HepG2 (cell line): ENCODE data around the gene SOX4. TPM values are rescaled to one million over a fixed set of nuclear protein-coding genes. Genes with fewer than 3 reads are reported as not detected.
"Not testable (repeated sequence)": the region's sequence is repeated elsewhere in the genome, so short reads cannot be mapped to it uniquely, and the experiment has no call there.

ENCODE experiments used
- ATAC-seq: fragments of 200-7000 bp; cut with Tn5 transposase; 3 replicates; pipeline ENCODE4 v1.9.1; 2020; ENCODE audit warnings: mild to moderate bottlenecking, moderate library complexity
- BruUV-seq: library from RNA; stranded (reverse); fragments of 400-500 nt; replicated peaks from 2 replicates; lab custom pipeline; 2021; lab: Mats Ljungman, UMichigan
- CTCF ChIA-PET: fragments of 300-600 bp; formaldehyde crosslinking; extraction: SDS; loops from one replicate; lab custom pipeline; 2021; ENCODE audit warnings: low total read pairs, inconsistent platforms, low intra/inter-chr PET ratio; lab: Yijun Ruan, JAX
- POLR2A ChIA-PET: fragments of 350-600 bp; sonication (Branson Sonifier 250); formaldehyde crosslinking; loops from one replicate; lab custom pipeline; 2020; ENCODE audit warnings: antibody characterized with exemption, inconsistent platforms; lab: Yijun Ruan, JAX
- DNase-seq: peaks from one replicate; pipeline ENCODE4 v3.0.0-alpha.2; 2015; ENCODE audit warnings: low spot score
- FAIRE-seq: peaks from 3 replicates; lab custom pipeline; 2011; peaks lifted over from hg19 to GRCh38; lab: Jason Lieb, UNC
- H2AFZ ChIP-seq: one replicate; pipeline ENCODE4 v1.6.1; 2011; ENCODE audit warnings: low read length, inconsistent platforms
- H3K27ac ChIP-seq: fragments of 300-600 bp; 3 replicates; pipeline ENCODE4 v1.8.0; 2011; ENCODE audit warnings: mixed run types, mild to moderate bottlenecking, mixed read lengths, low read length, inconsistent platforms; ENCODE audit not compliant: insufficient read depth; ENCODE audit errors: extremely low read length
- H3K27me3 ChIP-seq, 2 experiments: fragments of 200-600 bp in 1 of 2; 2 replicates in 1 of 2; 3 replicates in 1 of 2; pipeline versions ENCODE4 v1.6.0 to v1.8.0; 2011; ENCODE audit warnings: low read length in 2 of 2, mild to moderate bottlenecking in 2 of 2, moderate library complexity in 2 of 2, inconsistent platforms in 1 of 2; ENCODE audit not compliant: insufficient read depth in 2 of 2, control insufficient read depth in 1 of 2
- H3K36me3 ChIP-seq, 2 experiments: fragments of 200-600 bp in 1 of 2; replicated peaks in 1 of 2; 2 replicates in 1 of 2; 3 replicates in 1 of 2; pipeline versions ENCODE4 v1.5.1 to v1.8.0; 2011; ENCODE audit warnings: low read length in 2 of 2, inconsistent platforms in 1 of 2; ENCODE audit not compliant: insufficient read depth in 2 of 2, control insufficient read depth in 1 of 2
- H3K4me1 ChIP-seq: 2 replicates; pipeline ENCODE4 v1.5.1; 2012; ENCODE audit warnings: low read length, inconsistent platforms; ENCODE audit not compliant: insufficient read depth
- H3K4me2 ChIP-seq: 2 replicates; pipeline ENCODE4 v1.6.0; 2011; ENCODE audit warnings: low read depth, low read length, inconsistent platforms
- H3K4me3 ChIP-seq, 3 experiments: fragments of 200-600 bp in 1 of 3; sonication (generic), shearing (Covaris generic) in 1 of 3; replicated peaks in 1 of 3; 2 replicates each; pipeline ENCODE4 v1.5.1; 2011 to 2016; ENCODE audit warnings: low read length in 3 of 3, inconsistent platforms in 2 of 3, low read depth in 2 of 3, mild to moderate bottlenecking in 2 of 3, control low read depth in 1 of 3, mixed read lengths in 1 of 3; ENCODE audit not compliant: insufficient read depth in 1 of 3
- H3K79me2 ChIP-seq: one replicate; pipeline ENCODE4 v1.6.1; 2011; ENCODE audit warnings: low read length, inconsistent platforms; ENCODE audit not compliant: insufficient read depth
- H3K9ac ChIP-seq: 2 replicates; pipeline ENCODE4 v1.6.0; 2011; ENCODE audit warnings: mild to moderate bottlenecking, low read depth, low read length, inconsistent platforms; ENCODE audit not compliant: insufficient read depth
- H3K9me3 ChIP-seq: 2 replicates; pipeline ENCODE4 v1.5.1; 2012; ENCODE audit warnings: mild to moderate bottlenecking, low read length
- H4K20me1 ChIP-seq: 2 replicates; pipeline ENCODE4 v1.6.0; 2011; ENCODE audit warnings: inconsistent platforms, mild to moderate bottlenecking, low read length, moderate library complexity; ENCODE audit not compliant: insufficient read depth
- DR1 ChIP-seq: sonication (generic); formaldehyde crosslinking; IDR thresholded peaks from 2 replicates; pipeline ENCODE4 v1.8.0; 2021; ENCODE audit warnings: mild to moderate bottlenecking, missing genetic modification reagents, inconsistent platforms
- DRAP1 ChIP-seq: IDR thresholded peaks from 2 replicates; pipeline ENCODE4 v1.6.1; 2016; ENCODE audit warnings: missing genetic modification reagents, missing compliant biosample characterization
- GABPA ChIP-seq, 2 experiments: IDR thresholded peaks; 2 replicates each; pipeline ENCODE4 v1.6.1; 2011 to 2016; ENCODE audit warnings: low read depth in 2 of 2, low read length in 1 of 2, missing biosample characterization in 1 of 2, missing genetic modification characterization in 1 of 2
- HMG20A ChIP-seq: IDR thresholded peaks from 2 replicates; pipeline ENCODE4 v1.6.1; 2016; ENCODE audit warnings: borderline replicate concordance
- HMG20B ChIP-seq: conservative IDR thresholded peaks from 2 replicates; pipeline ENCODE4 v1.6.1; 2016; ENCODE audit warnings: missing genetic modification reagents, missing compliant biosample characterization
- KDM2A ChIP-seq: sonication (generic); formaldehyde crosslinking; IDR thresholded peaks from 2 replicates; pipeline ENCODE4 v1.4.0; 2020; ENCODE audit warnings: low read depth, missing genetic modification reagents, borderline replicate concordance
- MAF1 ChIP-seq: sonication (generic); formaldehyde crosslinking; IDR thresholded peaks from 2 replicates; pipeline ENCODE4 v1.5.0; 2020; ENCODE audit warnings: missing genetic modification reagents, borderline replicate concordance
- MIER2 ChIP-seq: IDR thresholded peaks from 2 replicates; pipeline ENCODE4 v1.6.1; 2016; ENCODE audit warnings: missing biosample characterization, missing genetic modification reagents
- RFX3 ChIP-seq: IDR thresholded peaks from 2 replicates; pipeline ENCODE4 v1.6.1; 2016; ENCODE audit warnings: missing biosample characterization, missing genetic modification reagents
- RFX5 ChIP-seq: IDR thresholded peaks from 2 replicates; pipeline ENCODE4 v1.6.1; 2011; ENCODE audit warnings: low read depth, low read length, improper control_type of control experiment
- SALL1 ChIP-seq: sonication (generic); formaldehyde crosslinking; IDR thresholded peaks from 2 replicates; pipeline ENCODE4 v1.8.0; 2022; ENCODE audit warnings: mild to moderate bottlenecking, missing genetic modification reagents
- SIN3A ChIP-seq: IDR thresholded peaks from 2 replicates; pipeline ENCODE4 v1.6.1; 2011; ENCODE audit warnings: low read depth, mild to moderate bottlenecking, control low read depth, low read length, borderline replicate concordance
- SRSF1 ChIP-seq: fragments of 200-400 bp; formaldehyde crosslinking; optimal IDR thresholded peaks from 2 replicates; pipeline ENCODE3; 2017; ENCODE audit warnings: mild to moderate bottlenecking, low read depth, low read length, moderate library complexity
- TBX2 ChIP-seq: sonication (generic); formaldehyde crosslinking; IDR thresholded peaks from 2 replicates; pipeline ENCODE4 v1.5.0; 2020; ENCODE audit warnings: missing genetic modification reagents, mild to moderate bottlenecking, borderline replicate concordance
- ZGPAT ChIP-seq: IDR thresholded peaks from 2 replicates; pipeline ENCODE4 v1.6.1; 2016; ENCODE audit warnings: mild to moderate bottlenecking
- ZMAT5 ChIP-seq: sonication (generic); formaldehyde crosslinking; IDR thresholded peaks from 2 replicates; pipeline ENCODE4 v1.5.0; 2020; ENCODE audit warnings: mild to moderate bottlenecking, low read depth, missing genetic modification reagents, borderline replicate concordance
- ZNF136 ChIP-seq: sonication (generic); formaldehyde crosslinking; IDR thresholded peaks from 2 replicates; pipeline ENCODE4 v1.8.1; 2022; ENCODE audit warnings: low read depth, mild to moderate bottlenecking, moderate library complexity, missing genetic modification reagents
- ZNF232 ChIP-seq: sonication (generic); formaldehyde crosslinking; IDR thresholded peaks from 2 replicates; pipeline ENCODE4 v1.4.0; 2020; ENCODE audit warnings: missing genetic modification reagents, borderline replicate concordance
- ZNF335 ChIP-seq: sonication (generic); formaldehyde crosslinking; IDR thresholded peaks from 2 replicates; pipeline ENCODE4 v1.4.0; 2020; ENCODE audit warnings: missing genetic modification reagents
- WGBS: methylation state at CpG from one replicate; pipeline ENCODE4 v1.1.6; 2017; ENCODE audit warnings: low lambda C conversion rate; 5-methylcytosine and 5-hydroxymethylcytosine counted together
- in situ Hi-C: cut with HindIII; loops from 2 replicates; pipeline ENCODE4 v1.10.0; 2017; ENCODE audit warnings: low pct_unique_long_range_greater_than_20kb; ENCODE audit not compliant: extremely low pct_ligation_motif_present
- intact Hi-C: fragments of 100-400 bp; cut with micrococcal nuclease; formaldehyde crosslinking; loops from one replicate; pipeline ENCODE4 v1.10.0; 2022; ENCODE audit not compliant: unreplicated experiment
- polyA plus RNA-seq, 8 experiments: library from polyadenylated mRNA; depleted of rRNA in 3 of 8; stranded (reverse) in 7 of 8; unstranded in 1 of 8; fragments of >200 nt; fragmentation: Illumina TruSeq in 4 of 8; extraction: Trizol in 4 of 8; gene quantifications; 2 replicates each; pipeline versions ENCODE4 v1.2.1 to v1.2.3, GENCODE V29; 2011 to 2016; ENCODE audit warnings: low read depth in 4 of 8, missing spikeins in 1 of 8, mixed read lengths in 1 of 8; ENCODE audit not compliant: insufficient read depth in 1 of 8
- total RNA-seq, 5 experiments: library from RNA; depleted of rRNA; stranded (reverse); fragments of >200 nt; fragmentation: Illumina TruSeq; extraction: Trizol; gene quantifications; 2 replicates each; pipeline ENCODE4 v1.2.3, GENCODE V29; 2016; ENCODE audit warnings: low read depth in 1 of 5
- TF ChIP-seq, protein P1 (sequence below): IDR thresholded peaks from 2 replicates; pipeline ENCODE4 v1.6.1; 2016; ENCODE audit warnings: mild to moderate bottlenecking, missing biosample characterization, missing genetic modification reagents

Gene SOX4
- total and polyA plus RNA-seq, 2 of the 13 experiments (the other 11 are each of a cell fraction or from before 2014, with no cell fraction given), result 2.6 to 3.4 TPM

- TF ChIP-seq SIN3A (peak; percentile 68; the same call in 1 of the 2 replicates), RFX3 (CRISPR knock-in tag) (0 out of 2 replicates have a peak, but pooled peaks have one; percentile 19), TBX2 (CRISPR knock-in tag) (peak; percentile 41; the same call in 1 of the 2 replicates), ZMAT5 (CRISPR knock-in tag) (no peak), DR1 (CRISPR knock-in tag) (peak; percentile 90), MIER2 (no peak), HMG20A (CRISPR knock-in tag) (peak; percentile 22; the same call in 1 of the 2 replicates), ZNF335 (CRISPR knock-in tag) (0 out of 2 replicates have a peak, but pooled peaks have one; percentile 36), HMG20B (CRISPR knock-in tag) (peak; percentile 76), ZNF136 (no peak), RFX5 (peak; percentile 90), ZGPAT (CRISPR knock-in tag) (peak; percentile 67), GABPA (IDR thresholded peaks at IDR 0.05; ENCODE audit: low read depth, low read length) (no peak), GABPA (CRISPR knock-in tag; IDR thresholded peaks at IDR 0.05; ENCODE audit: low read depth) (peak; percentile 35; the same call in 1 of the 2 replicates), SALL1 (0 out of 2 replicates have a peak, but pooled peaks have one; percentile 30), DRAP1 (peak; percentile 98), ZNF232 (CRISPR knock-in tag) (no peak), MAF1 (CRISPR knock-in tag) (no peak), KDM2A (0 out of 2 replicates have a peak, but pooled peaks have one; percentile 7), SRSF1 (peak; percentile 51)
- TF ChIP-seq, protein P1, sequence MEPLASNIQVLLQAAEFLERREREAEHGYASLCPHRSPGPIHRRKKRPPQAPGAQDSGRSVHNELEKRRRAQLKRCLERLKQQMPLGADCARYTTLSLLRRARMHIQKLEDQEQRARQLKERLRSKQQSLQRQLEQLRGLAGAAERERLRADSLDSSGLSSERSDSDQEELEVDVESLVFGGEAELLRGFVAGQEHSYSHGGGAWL (CRISPR knock-in tag), result peak; percentile 44; the same call in 1 of the 2 replicates
Measured at GRCh38 chr6:21593412-21593926, at the start of gene SOX4 (continued).

GRCh38 chr6:21552286-21552685 is 41.3 kb upstream of the SOX4 start:
- ATAC-seq, H3K36me3 ChIP-seq, intact Hi-C loops, in situ Hi-C loops, H3K9me3 ChIP-seq, H3K27ac ChIP-seq, H3K9ac ChIP-seq, CTCF ChIA-PET, H3K79me2 ChIP-seq, H4K20me1 ChIP-seq, BruUV-seq, H2AFZ ChIP-seq, H3K4me3 ChIP-seq, POLR2A ChIA-PET, H3K27me3 ChIP-seq, H3K4me2 ChIP-seq, H3K4me1 ChIP-seq, DNase-seq, FAIRE-seq: not testable (repeated sequence)
- 78% methylated on average over 5 of the region's 27 CpGs for WGBS
